Measurements from ENCODE around the gene SH3RF3.

- TF ChIP-seq FLYWCH1 (CRISPR knock-in tag; IDR thresholded peaks at IDR 0.05) (no peak), ATF2 (CRISPR knock-in tag; IDR thresholded peaks at IDR 0.05) (no peak), TAF1 (CRISPR knock-in tag; IDR thresholded peaks at IDR 0.05) (no peak)
Measured at GRCh38 chr2:109282865-109283264, 153.9 kb downstream of the SH3RF3 start.
